Endothelial cell (in vitro differentiated cells): ENCODE data around the gene CENPO. TPM values are rescaled to one million over a fixed set of nuclear protein-coding genes. Genes with fewer than 3 reads are reported as not detected.

Source experiments
- DNase-seq: peaks from one replicate; pipeline ENCODE4 v3.0.0; 2021; ENCODE audit warnings: low spot score
- H3K27ac Mint-ChIP-seq: one replicate; pipeline ENCODE4 v1.8.0; 2021; ENCODE audit warnings: mixed read lengths, inconsistent platforms; ENCODE audit not compliant: unreplicated experiment
- H3K27me3 Mint-ChIP-seq: one replicate; pipeline ENCODE4 v1.8.0; 2021; ENCODE audit warnings: mild to moderate bottlenecking, moderate library complexity, mixed read lengths, inconsistent platforms; ENCODE audit not compliant: unreplicated experiment
- H3K36me3 Mint-ChIP-seq: one replicate; pipeline ENCODE4 v1.8.0; 2021; ENCODE audit warnings: mild to moderate bottlenecking, low read depth, mixed read lengths, inconsistent platforms; ENCODE audit not compliant: unreplicated experiment
- H3K4me1 Mint-ChIP-seq: one replicate; pipeline ENCODE4 v1.8.0; 2021; ENCODE audit warnings: mild to moderate bottlenecking, mixed read lengths, inconsistent platforms; ENCODE audit not compliant: unreplicated experiment
- H3K4me3 Mint-ChIP-seq: one replicate; pipeline ENCODE4 v1.8.0; 2021; ENCODE audit warnings: mild to moderate bottlenecking, mixed read lengths, inconsistent platforms; ENCODE audit not compliant: unreplicated experiment
- H3K9me3 Mint-ChIP-seq: one replicate; pipeline ENCODE4 v1.8.0; 2021; ENCODE audit warnings: mixed read lengths, inconsistent platforms; ENCODE audit not compliant: unreplicated experiment
- total RNA-seq: library from RNA; stranded (reverse); fragmentation: NEBNext Ultra II Directional; extraction: Animal tissue kit (Norgen Biotek cat#: 25700); gene quantifications from one replicate; pipeline ENCODE4 v1.2.1, GENCODE V29; 2021; ENCODE audit not compliant: unreplicated experiment
- TF ChIP-seq, protein P1 (sequence below): fragments of 200-600 bp; sonication (generic); IDR thresholded peaks from one replicate; pipeline ENCODE4 v1.5.0; 2021; ENCODE audit warnings: antibody characterized with exemption; ENCODE audit not compliant: unreplicated experiment

CENPO gene
- total RNA-seq, 1 donor from 2014 or later: 18.7 TPM

DNA sequence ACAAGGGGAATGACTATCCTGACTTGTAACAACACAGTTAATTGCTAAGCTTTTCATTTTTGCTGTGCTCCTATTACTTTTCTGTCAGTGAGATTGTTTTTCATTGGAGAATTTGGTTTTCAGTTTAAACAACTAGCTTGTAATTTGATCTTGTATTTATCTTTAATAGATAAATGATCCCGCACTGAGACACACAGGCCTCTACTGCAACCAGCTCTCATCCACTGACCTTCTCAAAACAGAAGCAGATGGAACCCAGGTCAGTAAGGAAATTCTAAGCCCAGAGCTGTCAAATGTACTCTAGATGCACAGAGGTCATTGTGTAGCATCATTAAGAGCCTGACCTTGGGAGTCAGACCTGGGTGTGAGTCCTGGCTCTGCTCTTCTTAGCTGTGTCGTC lies 30.7 kb upstream of the CENPO start:
- H3K27ac Mint-ChIP-seq: no peak overlapping the region
- H3K9me3 Mint-ChIP-seq: no peaks in the 10 kb centered on the region
- H3K4me1 Mint-ChIP-seq: no peaks in the 10 kb centered on the region
- no peak for DNase-seq
- no peak overlapping the region for H3K4me3 Mint-ChIP-seq
- H3K27me3 Mint-ChIP-seq: peaks cover 2% of the 10 kb centered on the region
- peaks cover 36% of the 10 kb centered on the region for H3K36me3 Mint-ChIP-seq
- TF ChIP-seq, protein P1, sequence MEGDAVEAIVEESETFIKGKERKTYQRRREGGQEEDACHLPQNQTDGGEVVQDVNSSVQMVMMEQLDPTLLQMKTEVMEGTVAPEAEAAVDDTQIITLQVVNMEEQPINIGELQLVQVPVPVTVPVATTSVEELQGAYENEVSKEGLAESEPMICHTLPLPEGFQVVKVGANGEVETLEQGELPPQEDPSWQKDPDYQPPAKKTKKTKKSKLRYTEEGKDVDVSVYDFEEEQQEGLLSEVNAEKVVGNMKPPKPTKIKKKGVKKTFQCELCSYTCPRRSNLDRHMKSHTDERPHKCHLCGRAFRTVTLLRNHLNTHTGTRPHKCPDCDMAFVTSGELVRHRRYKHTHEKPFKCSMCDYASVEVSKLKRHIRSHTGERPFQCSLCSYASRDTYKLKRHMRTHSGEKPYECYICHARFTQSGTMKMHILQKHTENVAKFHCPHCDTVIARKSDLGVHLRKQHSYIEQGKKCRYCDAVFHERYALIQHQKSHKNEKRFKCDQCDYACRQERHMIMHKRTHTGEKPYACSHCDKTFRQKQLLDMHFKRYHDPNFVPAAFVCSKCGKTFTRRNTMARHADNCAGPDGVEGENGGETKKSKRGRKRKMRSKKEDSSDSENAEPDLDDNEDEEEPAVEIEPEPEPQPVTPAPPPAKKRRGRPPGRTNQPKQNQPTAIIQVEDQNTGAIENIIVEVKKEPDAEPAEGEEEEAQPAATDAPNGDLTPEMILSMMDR: no peak

DNA sequence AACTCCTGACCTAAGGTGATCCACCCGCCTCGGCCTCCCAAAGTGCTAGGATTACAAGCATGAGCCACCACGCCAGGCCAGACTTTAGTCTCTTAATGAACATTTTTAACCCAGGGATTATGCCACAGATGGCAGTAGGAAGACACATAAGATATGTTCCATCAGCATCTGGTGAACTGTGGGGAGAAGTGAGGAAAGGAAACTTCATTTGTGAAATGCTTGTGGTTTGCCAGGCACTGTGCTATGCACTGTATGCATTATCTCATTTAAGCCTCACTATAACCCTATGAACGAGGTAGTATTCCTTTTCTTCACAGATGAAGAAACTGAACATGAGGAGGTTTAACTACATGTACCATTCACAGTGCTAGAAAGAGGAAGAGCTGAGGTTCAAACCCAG lies 29.4 kb upstream of the CENPO start:
- no peak overlapping the region for H3K27ac Mint-ChIP-seq
- no peaks in the 10 kb centered on the region for H3K4me1 Mint-ChIP-seq
- no peaks in the 10 kb centered on the region for H3K9me3 Mint-ChIP-seq
- no peak for DNase-seq
- H3K36me3 Mint-ChIP-seq: peaks cover 33% of the 10 kb centered on the region
- H3K27me3 Mint-ChIP-seq: peaks cover 2% of the 10 kb centered on the region
- no peak overlapping the region for H3K4me3 Mint-ChIP-seq
- TF ChIP-seq, protein P1: no peak

DNA sequence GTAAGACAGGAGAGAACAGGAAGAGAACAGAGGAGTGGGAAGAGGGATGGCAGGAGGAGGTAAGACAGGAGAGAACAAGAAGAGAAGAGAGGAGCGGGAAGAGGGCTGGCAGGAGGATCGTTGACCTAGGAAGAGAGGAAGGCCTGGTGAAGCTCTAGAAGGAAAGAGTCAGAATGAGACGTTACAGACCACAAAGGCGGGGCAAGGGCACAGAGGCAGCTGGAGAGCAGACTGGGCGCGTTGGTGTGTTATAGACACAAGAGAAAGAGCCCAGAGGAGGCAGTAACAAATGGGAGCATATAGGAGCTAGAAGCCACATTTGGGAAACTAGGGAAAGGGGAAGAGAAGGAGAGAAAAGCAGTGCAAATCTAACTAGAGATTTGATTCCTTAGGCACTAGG lies 26.6 kb upstream of the CENPO start:
- Mint-ChIP-seq H3K27me3 (peaks cover 2% of the 10 kb centered on the region), H3K36me3 (peaks cover 34% of the 10 kb centered on the region), H3K4me3 (no peak overlapping the region), H3K4me1 (peaks cover 16% of the 10 kb centered on the region), H3K9me3 (no peaks in the 10 kb centered on the region), H3K27ac (no peak overlapping the region)
- TF ChIP-seq, protein P1: no peak
- DNase-seq: no peak

DNA sequence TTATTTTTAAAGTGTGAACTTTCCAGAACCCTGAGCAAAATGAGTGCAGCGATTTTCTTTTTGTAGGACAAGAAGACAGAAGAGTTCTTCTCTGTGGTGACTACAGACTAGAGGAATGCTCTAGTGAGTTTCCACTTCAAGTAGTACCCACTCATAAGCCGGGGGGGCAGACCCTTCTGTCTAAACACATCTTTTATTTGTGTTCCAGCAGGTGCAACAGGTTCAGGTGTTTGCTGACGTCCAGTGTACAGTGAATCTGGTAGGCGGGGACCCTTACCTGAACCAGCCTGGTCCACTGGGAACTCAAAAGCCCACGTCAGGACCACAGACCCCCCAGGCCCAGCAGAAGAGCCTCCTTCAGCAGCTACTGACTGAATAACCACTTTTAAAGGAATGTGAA lies 25.2 kb upstream of the CENPO start:
- H3K27ac Mint-ChIP-seq: no peak overlapping the region
- H3K9me3 Mint-ChIP-seq: no peaks in the 10 kb centered on the region
- TF ChIP-seq, protein P1: no peak

DNA sequence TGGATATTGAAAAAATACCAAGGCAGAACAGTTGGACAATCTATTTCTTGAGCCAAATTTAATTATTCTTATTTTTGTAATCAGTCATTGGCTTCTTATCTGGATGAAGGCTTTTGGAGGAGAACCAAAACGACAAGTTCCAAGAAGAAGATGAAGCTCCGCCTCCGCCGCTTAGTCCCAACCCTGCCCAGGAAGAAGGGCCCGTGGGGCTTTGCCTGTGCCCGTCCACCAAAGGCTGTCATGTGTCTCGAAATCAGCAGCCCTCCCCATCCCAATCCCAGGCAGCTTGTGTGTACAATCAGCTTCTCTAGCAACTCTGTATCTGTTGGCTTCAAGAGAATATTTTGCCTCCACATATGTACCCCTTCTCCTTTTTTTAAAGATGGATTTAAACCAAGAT lies 24.6 kb upstream of the CENPO start:
- Mint-ChIP-seq H3K27ac (no peak overlapping the region), H3K36me3 (peaks cover 27% of the 10 kb centered on the region), H3K4me1 (peaks cover 16% of the 10 kb centered on the region), H3K4me3 (no peak overlapping the region), H3K27me3 (peaks cover 2% of the 10 kb centered on the region), H3K9me3 (no peaks in the 10 kb centered on the region)
- TF ChIP-seq, protein P1: no peak
- no peak for DNase-seq

More for the DNA sequence above, 25.2 kb upstream of the CENPO start:
- peaks cover 16% of the 10 kb centered on the region for H3K4me1 Mint-ChIP-seq
- H3K36me3 Mint-ChIP-seq: peaks cover 28% of the 10 kb centered on the region
- H3K4me3 Mint-ChIP-seq: no peak overlapping the region
- no peak for DNase-seq
- H3K27me3 Mint-ChIP-seq: peaks cover 2% of the 10 kb centered on the region
